ENCODE measurements around the gene KMT2B.

Gene KMT2B, protein sequence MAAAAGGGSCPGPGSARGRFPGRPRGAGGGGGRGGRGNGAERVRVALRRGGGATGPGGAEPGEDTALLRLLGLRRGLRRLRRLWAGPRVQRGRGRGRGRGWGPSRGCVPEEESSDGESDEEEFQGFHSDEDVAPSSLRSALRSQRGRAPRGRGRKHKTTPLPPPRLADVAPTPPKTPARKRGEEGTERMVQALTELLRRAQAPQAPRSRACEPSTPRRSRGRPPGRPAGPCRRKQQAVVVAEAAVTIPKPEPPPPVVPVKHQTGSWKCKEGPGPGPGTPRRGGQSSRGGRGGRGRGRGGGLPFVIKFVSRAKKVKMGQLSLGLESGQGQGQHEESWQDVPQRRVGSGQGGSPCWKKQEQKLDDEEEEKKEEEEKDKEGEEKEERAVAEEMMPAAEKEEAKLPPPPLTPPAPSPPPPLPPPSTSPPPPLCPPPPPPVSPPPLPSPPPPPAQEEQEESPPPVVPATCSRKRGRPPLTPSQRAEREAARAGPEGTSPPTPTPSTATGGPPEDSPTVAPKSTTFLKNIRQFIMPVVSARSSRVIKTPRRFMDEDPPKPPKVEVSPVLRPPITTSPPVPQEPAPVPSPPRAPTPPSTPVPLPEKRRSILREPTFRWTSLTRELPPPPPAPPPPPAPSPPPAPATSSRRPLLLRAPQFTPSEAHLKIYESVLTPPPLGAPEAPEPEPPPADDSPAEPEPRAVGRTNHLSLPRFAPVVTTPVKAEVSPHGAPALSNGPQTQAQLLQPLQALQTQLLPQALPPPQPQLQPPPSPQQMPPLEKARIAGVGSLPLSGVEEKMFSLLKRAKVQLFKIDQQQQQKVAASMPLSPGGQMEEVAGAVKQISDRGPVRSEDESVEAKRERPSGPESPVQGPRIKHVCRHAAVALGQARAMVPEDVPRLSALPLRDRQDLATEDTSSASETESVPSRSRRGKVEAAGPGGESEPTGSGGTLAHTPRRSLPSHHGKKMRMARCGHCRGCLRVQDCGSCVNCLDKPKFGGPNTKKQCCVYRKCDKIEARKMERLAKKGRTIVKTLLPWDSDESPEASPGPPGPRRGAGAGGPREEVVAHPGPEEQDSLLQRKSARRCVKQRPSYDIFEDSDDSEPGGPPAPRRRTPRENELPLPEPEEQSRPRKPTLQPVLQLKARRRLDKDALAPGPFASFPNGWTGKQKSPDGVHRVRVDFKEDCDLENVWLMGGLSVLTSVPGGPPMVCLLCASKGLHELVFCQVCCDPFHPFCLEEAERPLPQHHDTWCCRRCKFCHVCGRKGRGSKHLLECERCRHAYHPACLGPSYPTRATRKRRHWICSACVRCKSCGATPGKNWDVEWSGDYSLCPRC (N-terminal part only)
- long read RNA-seq, partial matches to known transcripts, result 8 of 9 reads
- long read RNA-seq, other reads (novel, unspliced or antisense), result 0 of 9 reads

DNA sequence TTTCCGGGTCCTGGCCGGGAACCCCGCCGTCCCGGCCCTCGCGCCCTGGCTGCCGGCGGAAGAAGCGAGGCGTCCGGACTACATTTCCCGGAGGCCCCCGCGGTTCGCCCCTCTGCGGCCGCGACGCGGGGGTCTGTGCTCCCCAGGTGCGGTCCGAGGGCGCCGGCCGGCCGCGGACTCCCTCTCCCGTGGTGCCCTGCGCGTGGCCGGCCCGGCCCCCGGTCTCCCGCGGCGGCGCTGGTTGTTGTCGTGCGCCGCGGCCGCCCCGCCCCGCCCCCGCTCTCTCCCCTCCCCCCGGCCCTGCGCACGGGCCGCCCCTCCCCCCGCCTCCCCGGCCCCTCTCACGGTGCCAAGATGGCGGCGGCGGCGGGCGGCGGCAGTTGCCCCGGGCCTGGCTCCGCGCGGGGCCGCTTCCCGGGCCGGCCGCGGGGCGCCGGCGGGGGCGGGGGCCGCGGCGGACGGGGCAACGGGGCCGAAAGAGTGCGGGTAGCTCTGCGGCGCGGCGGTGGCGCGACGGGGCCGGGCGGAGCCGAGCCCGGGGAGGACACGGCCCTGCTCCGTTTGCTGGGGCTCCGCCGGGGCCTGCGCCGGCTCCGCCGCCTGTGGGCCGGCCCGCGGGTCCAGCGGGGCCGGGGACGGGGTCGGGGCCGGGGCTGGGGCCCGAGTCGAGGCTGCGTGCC lies at the start of gene KMT2B:
Gene KMT2B, plus strand, starts transcription at position 339 of the 680 bp plus-strand sequence. Its CDS starts 16 bp downstream, at position 355.
- Histone ChIP-seq H3K27ac (replicated peaks) (peak within 1 kb of the TSS; percentile 73), H3K27me3 (ENCODE audit: insufficient read depth, poor library complexity, severe bottlenecking) (no peaks in the 10 kb centered on the region), H3K4me3 (replicated peaks; ENCODE audit: insufficient read depth, low read length) (peak within 1 kb of the TSS; percentile 93)
- no peak for DNase-seq (ENCODE audit: low read depth in 1 of 2, low spot score in 1 of 2)
- TF ChIP-seq POLR2AphosphoS5 (IDR thresholded peaks at IDR 0.05; ENCODE audit: low read depth), result no peak
- peak; percentile 63; the same call in 1 of the 2 replicates for TF ChIP-seq GABPA (IDR thresholded peaks at IDR 0.05; ENCODE audit: low read depth)

DNA sequence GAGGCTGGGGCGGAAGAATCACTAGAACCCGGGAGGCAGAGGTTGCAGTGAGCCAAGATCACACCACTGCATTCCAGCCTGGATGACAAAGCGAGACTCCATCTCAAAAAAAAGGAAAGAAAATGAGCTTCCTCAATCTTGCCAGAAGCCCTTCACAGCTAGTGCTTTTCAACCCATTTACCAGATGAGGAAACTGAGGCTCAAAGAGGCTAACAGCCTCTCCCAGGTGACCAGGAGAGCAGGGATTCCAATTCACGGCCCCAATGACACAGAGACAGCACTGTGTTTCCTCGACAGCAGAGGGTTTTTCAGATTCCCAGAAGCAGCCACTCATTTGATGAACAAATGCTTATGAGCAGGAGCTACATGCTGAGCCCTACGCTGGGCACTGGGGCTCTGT lies 48.2 kb upstream of the KMT2B start:
- TF ChIP-seq, protein P1, sequence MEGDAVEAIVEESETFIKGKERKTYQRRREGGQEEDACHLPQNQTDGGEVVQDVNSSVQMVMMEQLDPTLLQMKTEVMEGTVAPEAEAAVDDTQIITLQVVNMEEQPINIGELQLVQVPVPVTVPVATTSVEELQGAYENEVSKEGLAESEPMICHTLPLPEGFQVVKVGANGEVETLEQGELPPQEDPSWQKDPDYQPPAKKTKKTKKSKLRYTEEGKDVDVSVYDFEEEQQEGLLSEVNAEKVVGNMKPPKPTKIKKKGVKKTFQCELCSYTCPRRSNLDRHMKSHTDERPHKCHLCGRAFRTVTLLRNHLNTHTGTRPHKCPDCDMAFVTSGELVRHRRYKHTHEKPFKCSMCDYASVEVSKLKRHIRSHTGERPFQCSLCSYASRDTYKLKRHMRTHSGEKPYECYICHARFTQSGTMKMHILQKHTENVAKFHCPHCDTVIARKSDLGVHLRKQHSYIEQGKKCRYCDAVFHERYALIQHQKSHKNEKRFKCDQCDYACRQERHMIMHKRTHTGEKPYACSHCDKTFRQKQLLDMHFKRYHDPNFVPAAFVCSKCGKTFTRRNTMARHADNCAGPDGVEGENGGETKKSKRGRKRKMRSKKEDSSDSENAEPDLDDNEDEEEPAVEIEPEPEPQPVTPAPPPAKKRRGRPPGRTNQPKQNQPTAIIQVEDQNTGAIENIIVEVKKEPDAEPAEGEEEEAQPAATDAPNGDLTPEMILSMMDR (IDR thresholded peaks at IDR 0.05; ENCODE audit: insufficient read depth, low read length), result no peak
- no peak for TF ChIP-seq GABPA (IDR thresholded peaks at IDR 0.05; ENCODE audit: low read depth)
- TF ChIP-seq POLR2AphosphoS5 (IDR thresholded peaks at IDR 0.05; ENCODE audit: low read depth), result no peak
- TF ChIP-seq, protein P2, sequence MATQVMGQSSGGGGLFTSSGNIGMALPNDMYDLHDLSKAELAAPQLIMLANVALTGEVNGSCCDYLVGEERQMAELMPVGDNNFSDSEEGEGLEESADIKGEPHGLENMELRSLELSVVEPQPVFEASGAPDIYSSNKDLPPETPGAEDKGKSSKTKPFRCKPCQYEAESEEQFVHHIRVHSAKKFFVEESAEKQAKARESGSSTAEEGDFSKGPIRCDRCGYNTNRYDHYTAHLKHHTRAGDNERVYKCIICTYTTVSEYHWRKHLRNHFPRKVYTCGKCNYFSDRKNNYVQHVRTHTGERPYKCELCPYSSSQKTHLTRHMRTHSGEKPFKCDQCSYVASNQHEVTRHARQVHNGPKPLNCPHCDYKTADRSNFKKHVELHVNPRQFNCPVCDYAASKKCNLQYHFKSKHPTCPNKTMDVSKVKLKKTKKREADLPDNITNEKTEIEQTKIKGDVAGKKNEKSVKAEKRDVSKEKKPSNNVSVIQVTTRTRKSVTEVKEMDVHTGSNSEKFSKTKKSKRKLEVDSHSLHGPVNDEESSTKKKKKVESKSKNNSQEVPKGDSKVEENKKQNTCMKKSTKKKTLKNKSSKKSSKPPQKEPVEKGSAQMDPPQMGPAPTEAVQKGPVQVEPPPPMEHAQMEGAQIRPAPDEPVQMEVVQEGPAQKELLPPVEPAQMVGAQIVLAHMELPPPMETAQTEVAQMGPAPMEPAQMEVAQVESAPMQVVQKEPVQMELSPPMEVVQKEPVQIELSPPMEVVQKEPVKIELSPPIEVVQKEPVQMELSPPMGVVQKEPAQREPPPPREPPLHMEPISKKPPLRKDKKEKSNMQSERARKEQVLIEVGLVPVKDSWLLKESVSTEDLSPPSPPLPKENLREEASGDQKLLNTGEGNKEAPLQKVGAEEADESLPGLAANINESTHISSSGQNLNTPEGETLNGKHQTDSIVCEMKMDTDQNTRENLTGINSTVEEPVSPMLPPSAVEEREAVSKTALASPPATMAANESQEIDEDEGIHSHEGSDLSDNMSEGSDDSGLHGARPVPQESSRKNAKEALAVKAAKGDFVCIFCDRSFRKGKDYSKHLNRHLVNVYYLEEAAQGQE (IDR thresholded peaks at IDR 0.05; ENCODE audit: insufficient replicate concordance, low read depth), result no peak
- TF ChIP-seq SPI1 (IDR thresholded peaks at IDR 0.05; ENCODE audit: borderline replicate concordance, low read depth), result no peak
- H3K27me3 ChIP-seq (ENCODE audit: insufficient read depth, poor library complexity, severe bottlenecking), result peaks cover 26% of the 10 kb centered on the region
- DNase-seq (ENCODE audit: low read depth in 1 of 2, low spot score in 1 of 2), result no peak
- no peak overlapping the region for H3K27ac ChIP-seq (replicated peaks)
- H3K4me3 ChIP-seq (replicated peaks; ENCODE audit: insufficient read depth, low read length), result no peak overlapping the region

DNA sequence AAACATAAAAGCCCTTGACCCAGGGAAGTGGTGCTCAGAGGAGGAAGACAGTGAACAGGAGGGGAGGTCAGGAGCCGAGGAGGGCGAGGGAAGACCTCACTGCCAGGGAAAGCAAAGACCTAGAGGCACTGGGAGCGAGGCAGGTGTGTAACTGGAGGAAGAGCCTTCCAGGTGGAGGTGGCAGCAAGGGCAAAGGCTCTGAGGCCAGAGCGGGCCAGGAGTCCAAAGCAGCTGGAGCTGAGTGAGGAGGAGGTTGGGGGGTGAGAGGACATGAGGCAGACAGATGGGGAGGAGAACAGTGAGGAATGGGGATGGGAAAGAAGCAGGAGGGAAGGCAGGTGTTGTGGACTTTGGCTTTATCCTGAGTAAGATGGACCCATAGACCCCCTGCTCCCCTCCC lies 47.8 kb upstream of the KMT2B start:
- TF ChIP-seq SPI1 (IDR thresholded peaks at IDR 0.05; ENCODE audit: borderline replicate concordance, low read depth) (no peak), POLR2AphosphoS5 (IDR thresholded peaks at IDR 0.05; ENCODE audit: low read depth) (no peak), GABPA (IDR thresholded peaks at IDR 0.05; ENCODE audit: low read depth) (no peak)
- TF ChIP-seq, protein P1 (IDR thresholded peaks at IDR 0.05; ENCODE audit: insufficient read depth, low read length), result no peak
- TF ChIP-seq, protein P2 (IDR thresholded peaks at IDR 0.05; ENCODE audit: insufficient replicate concordance, low read depth), result no peak
- no peak for DNase-seq (ENCODE audit: low read depth in 1 of 2, low spot score in 1 of 2)
- H3K27me3 ChIP-seq (ENCODE audit: insufficient read depth, poor library complexity, severe bottlenecking), result peaks cover 28% of the 10 kb centered on the region
- H3K4me3 ChIP-seq (replicated peaks; ENCODE audit: insufficient read depth, low read length), result no peak overlapping the region
- H3K27ac ChIP-seq (replicated peaks), result no peak overlapping the region
